Stimulated activated CD4-positive, alpha-beta T cell treated with anti-CD3 and anti-CD28 coated beads, TNF-alpha, amount 100 ng/mL, for 4 hours (primary cell): ENCODE data around the gene OASL.
A peak's percentile ranks its signal among the peaks of the same experiment; 100 is the strongest.

ENCODE experiments used
- DNase-seq, 3 experiments: peaks; one replicate each; pipeline ENCODE4 v3.0.0-alpha.2; 2020; ENCODE audit warnings: low read depth in 3 of 3

OASL gene

DNA sequence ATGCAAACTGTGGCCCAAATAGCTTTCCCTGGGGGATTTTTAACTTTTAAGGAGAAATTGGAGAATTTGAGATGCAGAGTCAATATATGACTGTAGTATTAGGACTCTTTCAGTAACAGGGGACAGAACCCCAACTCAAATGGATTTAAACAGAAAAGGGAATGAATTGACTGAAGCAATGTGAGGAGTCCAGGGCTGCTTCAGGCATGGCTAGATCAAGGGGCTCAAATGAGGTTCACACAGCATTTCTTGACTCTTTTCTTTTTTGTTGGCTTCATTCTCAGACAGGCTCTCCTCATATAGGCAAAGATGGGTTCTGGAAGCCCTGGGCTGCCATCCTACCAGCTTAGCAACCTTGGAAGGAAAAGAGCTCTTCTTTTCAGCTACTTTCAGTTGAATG lies 47.1 kb downstream of the OASL start:
- DNase-seq = no peak

DNA sequence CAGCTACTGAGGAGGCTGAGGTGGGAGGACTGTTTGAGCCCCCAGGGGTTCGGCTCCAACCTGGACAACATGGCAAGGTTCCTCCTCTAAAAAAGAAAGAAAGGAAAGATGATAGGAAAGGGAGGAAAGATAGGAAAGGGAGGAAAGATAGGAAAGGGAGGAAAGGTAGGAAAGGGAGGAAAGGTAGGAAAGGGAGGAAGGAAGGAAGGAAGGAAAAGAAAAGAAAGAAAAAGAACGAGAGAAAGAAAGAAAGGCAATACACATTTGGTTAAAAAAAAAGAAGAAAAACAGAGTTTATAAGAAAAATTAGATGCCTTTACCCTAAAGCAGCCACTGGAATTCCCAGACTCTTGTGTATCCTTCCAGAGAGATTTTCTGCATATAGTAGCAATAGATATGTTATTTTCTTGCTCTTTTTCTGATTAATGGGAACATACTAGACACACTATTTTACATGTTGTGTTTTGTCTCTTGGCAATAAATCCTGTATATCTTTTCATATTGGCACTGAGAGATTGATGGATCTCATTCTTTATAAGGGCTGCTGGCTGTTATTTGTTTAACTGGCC lies 48.5 kb downstream of the OASL start:
- no peak for DNase-seq

DNA sequence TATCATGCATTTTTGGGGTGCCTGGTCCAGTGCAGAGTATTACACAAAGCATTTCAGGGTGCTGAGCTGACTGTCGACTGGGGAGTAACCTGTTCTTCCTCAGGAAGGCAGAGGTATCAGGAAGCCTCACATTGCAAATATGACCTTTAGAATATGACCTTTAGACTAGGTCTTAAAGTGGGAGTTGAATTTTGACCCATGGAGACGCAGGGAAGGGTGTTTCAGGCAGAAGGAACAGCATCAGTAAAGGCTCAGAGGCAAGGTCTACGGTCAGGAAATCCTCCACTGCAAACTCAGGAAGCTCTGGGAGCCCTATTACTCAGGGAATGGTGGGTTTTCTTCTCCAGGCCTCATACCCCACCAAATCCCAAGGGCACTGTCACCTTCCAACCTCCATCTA lies 49.4 kb downstream of the OASL start:
- DNase-seq = no peak

DNA sequence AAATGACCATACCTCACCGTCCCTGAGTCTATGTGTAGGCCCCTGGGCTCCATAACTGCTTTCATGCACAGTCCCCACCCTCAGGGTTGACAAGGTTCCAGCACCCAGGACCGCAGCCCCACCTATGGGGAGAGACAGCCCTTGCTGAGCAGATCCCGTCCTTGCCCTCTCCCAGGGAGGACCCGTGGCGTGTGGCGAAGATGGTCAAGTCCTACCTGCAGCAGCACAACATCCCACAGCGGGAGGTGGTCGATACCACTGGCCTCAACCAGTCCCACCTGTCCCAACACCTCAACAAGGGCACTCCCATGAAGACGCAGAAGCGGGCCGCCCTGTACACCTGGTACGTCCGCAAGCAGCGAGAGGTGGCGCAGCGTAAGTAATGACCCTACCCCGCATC lies 50.4 kb downstream of the OASL start:
- DNase-seq = no peak

DNA sequence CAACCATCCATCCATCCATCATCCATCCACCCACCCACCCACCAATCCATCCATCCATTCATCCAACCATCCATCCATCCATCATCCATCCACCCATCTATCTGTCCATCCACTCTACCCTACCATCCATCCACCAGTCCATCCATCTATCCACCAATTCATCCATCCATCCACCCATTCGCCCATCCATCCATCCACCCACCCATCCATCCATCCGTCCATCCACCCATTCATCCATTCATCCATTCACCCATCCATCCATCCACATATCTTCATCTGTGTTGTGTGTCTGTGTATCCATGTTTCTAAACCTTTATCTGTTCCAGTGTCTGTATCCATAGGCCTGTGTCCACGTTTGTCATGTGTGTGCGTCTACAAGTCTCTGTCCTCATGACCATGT lies 50.8 kb downstream of the OASL start:
- no peak for DNase-seq

DNA sequence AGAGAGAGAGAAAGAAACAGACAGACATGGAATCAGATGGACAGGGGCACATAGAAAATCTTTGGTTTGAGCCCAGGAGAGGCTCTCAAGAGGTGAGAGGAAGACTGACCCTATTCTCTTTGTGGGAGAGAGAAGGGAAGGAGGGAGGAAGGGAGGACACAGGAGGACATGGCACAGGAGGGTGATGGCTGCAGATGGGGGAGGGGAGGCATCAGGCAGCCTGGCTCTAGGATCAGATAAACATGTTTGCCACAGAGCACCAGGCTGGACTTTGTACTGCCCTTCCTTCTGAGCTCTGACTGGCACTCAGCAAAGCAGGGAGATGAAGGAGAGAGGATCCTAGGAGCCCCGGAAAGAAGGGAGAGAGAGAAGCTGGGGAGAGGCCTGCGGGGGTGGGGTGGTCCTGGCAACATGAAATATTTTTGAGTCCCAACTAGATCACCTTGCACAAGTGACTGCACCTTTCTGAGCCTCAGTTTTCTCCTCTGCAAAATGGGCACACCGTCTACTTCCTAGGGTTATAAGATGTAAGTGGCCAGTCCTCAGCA lies 54.6 kb downstream of the OASL start:
- DNase-seq = no peak

DNA sequence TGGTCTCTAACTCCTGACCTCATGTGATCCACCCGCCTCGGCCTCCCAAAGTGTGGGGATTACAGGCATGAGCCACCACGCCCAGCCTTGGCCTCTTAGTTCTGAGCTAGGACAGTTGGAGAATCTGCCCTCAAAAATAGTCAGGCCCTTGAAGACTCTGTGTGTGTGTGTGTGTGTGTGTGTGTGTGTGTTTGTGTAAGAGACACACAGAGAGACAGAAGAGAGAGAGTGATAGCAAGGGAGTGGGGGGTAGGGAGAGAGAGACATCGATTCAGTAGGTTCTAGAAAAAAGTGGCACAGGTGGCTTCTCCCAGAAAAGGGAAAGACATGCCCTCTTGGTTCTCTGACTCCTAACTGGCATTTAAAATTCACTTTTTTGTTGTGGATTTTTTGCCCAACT lies 55.3 kb downstream of the OASL start:
- no peak for DNase-seq

DNA sequence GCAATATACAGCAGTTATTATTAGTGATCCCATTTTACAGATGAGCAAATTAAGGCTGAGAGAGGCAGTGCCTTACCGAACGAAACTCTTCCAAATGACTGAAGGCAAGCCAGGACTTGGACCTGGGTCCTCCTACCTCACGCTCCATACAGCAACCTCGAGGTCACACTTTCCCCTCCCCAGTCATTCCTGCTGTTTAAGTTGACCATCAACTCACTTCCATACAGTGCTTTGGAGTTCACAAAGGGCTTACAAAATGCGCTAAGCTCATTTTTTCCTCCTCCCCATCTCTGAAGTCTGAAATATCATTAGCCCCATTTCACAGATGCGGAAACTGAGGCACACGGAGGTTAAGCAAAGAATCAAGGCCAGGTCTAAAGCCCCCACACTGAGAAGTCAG lies 56.4 kb downstream of the OASL start:
- no peak for DNase-seq

DNA sequence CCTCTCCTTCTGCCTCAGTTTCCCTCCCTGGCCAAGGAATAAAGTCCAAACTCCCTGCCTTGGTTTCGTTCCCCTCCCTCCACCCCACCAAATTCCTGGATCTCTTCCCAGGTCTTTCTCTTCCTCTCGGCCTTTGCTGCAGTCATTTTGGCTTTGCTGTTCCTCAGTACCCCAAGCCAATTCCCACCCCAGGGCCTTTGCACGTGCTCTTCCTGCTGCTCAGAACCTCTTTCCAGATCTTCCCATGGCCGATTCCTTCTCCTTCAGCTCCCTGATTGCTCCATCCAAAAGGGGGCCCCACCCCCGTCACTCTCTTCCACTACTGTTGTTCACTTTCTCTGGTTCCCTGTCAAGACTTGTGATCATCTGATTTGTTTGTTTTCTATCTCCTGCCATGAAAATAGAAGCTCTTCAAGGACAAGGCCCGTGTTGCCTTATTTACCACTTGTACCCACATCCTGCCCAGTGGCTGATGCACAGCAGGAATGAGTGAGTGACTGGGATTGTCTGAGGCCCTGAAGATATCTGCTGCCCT lies 57.6 kb downstream of the OASL start:
- no peak for DNase-seq

DNA sequence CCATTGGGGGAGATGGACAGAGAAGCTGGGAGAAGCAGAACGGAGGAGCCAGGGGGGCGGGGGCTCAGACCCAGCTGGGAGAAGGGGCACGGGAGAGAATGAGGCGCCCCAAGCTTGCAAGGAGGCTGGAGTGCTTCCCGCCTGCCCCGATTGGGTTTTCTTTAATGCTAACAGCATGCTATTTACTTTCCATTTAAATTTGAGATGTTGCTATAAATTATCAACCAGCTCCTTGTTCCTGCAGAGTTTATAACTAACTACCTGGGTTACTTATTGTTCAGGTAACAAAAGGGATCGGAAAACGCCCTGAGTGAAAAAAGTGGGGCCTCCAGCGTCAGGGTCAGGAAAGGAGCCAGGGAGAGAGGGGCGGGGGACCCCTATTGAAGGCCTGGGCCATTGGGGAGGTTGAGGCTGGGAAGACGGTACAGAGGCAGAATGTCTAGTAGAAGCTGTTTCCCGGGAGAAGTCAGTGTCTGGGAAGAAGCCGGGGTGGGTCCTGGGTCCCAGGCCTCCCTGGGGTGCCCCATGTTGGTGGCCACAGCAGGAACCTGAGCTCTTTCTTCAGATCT lies 58.2 kb downstream of the OASL start:
- no peak for DNase-seq

DNA sequence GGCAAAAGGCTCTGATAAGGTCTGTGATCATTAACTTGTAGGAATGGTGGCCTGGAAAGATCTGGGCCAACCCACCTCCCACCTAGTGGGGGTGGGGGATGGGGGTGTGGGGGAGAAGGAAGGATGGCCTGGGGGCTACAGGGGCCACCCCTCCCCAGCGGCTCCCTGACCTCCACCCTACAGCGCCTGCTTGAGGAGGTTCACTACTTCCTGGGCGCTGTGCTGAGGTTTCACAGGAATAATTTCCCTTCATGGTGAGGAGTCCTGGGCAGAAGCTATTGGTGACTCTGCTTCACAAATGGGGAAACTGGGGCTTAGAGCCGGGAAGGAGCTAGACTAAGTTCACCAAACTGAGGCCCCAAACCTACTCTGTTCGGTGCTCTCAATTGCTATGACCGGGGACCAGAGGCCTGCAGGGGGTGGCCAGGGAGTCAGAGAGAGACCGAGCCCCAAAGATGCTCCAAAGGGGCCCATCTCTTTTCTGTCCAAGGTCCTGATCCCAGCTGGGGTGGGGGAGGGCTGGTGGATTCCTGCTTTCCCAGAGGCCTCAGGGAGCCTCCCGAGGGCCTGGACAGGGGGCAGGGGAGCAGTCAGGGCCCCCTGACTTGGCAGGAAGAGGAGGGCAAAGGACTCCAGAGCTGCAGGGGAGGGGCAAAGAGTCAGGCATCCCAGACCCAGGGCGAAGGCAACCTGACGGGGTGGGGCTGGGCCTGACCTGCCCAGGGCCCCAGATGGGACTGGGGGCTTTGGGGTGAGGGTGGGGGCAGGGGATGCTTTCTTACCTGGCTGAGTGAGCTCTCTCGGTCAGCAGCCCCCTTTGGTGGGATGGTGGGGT lies 59.0 kb downstream of the OASL start:
- no peak for DNase-seq

DNA sequence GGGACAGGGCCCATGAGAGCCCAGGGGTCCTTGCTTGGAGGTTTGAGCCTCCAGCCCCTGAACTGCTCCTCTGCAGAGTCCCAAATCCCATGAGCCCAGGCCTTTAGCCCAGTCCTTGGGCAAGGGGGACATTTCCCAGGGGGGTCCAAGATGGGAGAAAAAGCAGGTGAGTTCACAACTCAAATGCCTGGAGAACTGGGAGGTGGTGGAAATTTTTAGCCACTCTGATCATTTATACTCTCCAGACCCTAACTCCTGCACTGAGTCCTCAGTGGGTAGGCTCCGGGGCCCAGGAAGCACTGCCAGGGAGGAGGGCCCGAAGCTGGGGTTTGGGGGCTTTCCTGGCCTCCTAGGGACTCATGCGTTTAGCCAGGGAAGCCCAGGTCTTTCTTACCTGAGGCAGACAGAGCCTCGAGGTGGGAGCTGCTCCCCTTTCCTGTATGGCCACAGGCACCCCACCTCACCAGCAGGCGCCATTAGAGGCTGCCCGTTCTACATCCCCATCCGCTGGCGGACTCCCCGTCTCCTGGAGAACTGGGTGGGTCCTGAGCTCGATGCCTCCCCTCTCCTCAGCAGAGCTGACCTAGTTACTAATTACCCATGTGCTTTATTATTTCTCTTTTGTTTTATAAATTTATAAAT lies 59.7 kb downstream of the OASL start:
- no peak for DNase-seq

DNA sequence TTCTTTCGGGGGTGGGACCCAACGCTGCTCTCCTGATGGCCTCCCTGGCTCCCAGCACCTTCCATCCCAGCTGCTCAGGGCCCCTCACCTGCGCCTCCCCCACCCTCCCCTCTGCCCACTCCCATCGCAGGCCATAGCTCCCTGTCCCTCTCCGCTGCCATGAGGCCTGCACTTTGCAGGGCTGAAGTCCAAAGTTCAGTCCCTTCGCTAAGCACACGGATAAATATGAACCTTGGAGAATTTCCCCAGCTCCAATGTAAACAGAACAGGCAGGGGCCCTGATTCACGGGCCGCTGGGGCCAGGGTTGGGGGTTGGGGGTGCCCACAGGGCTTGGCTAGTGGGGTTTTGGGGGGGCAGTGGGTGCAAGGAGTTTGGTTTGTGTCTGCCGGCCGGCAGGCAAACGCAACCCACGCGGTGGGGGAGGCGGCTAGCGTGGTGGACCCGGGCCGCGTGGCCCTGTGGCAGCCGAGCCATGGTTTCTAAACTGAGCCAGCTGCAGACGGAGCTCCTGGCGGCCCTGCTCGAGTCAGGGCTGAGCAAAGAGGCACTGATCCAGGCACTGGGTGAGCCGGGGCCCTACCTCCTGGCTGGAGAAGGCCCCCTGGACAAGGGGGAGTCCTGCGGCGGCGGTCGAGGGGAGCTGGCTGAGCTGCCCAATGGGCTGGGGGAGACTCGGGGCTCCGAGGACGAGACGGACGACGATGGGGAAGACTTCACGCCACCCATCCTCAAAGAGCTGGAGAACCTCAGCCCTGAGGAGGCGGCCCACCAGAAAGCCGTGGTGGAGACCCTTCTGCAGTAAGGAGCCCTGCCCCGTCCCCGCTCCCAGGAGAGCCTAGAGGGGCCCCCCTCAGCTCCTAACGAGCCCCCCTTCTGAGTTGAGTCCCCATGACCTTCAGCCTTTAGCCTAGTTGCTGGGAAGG lies 60.5 kb downstream of the OASL start, which contains the start of gene HNF1A:
HNF1A (plus strand) TSS at position 248 of the 924 bp plus-strand sequence; CDS start at position 474, 226 bp downstream.
- DNase-seq = no peak

DNA sequence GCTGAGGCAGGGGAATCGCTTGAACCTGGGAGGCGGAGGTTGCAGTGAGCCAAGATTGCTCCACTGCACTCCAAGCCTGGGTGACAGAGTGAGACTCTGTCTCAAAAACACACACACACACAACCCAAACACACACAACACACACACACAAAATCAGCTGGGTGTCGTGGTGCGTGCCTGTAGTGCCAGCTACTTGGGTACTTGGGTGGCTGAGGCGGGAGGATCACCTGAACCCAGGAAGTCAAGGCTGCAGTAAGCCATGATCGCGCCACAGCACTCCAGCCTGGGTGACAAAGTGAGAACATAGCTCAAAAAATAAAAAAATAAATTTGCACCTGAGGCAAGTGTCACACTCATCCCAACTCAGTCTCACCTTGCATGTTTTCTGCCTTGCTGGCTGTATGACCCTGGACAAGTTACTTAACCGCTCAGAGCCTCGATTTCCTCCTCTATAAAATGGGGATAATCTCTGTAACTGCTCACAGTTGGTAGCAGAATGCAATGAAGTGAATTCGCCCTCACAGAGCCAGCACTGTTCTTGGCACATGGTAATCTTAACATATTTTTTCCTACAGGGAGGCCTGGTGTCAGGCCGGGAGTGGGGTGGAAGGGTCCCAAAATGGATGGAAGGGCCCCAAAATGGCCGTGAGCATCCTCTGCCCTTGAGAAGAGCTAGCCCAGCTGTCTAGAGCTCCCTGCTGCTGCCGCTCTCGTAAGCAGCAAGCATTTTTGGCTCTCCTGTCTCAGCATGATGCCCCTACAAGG lies 61.3 kb downstream of the OASL start:
- no peak for DNase-seq

DNA sequence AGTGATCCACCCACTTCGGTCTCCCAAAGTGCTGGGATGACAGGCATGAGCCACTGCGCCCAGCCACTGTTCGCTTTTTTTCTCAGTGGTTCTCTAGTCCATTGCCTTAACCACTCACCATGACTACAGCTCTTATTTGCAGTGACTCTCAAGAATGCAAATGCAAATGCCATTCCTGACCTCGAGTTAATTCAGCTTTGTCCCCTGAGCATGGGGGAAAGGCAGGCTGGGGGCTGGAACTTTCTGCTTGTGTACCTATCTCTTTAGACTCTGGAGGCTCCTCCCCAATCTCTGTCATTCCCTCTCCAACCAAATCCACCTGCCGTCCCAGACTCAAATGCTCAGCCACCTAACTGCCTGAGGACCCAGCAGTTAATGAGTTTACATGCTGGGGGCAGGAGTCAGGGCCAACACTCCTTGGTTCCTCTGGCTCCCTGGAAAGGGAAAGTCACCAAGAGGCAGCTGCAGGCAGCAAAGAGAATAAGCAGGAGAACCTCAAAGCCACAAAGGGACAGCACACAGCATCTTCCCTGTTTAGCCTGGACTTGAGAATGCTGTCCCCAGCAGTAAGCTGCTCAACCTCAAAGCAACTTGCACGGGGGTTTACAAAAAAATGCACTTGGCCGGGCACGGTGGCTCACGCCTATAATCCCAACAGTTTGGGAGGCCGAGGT lies 66.0 kb downstream of the OASL start:
- no peak for DNase-seq

DNA sequence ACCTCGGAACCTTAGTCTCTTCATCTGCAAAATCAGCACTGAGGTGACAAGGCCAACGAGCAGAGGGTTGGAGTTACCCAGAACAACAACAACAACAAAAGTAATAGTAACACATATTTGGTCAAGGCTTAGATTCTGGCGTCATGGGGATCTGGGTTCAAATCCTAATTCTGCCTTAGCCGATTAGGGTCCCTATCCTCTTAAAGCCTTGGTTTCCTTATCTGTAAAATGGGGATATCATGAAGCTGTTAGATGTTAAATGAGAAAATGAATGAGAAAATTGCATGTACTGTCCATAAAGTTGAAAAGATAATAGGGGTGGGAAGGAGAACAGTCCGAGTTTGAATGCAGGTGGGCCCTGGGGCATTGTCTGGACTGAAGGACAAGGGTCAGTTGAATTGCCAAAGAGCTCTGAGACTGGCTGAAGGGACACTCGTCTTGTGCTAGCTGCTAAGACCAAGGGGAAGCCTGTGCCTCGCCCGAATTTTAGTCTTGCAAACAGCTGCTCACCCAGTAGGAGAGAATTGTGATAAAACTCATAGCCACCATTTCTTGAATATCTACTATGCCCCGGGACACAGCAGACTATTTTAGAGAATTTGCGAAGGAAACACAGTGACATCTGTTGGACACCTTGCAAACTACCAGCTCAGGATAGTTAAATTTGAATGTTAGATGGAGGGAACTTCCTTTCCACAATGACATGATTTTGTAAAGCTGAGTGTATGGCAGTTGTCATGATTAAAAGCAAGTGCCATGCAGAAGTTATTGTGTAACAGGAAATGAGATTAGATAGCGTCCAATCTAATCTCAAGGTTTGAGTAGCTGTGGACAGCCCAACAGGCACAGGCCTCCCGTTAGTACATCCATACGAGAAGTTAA lies 67.5 kb downstream of the OASL start:
- peak in 1 of 3 experiments; percentile 13 for DNase-seq

DNA sequence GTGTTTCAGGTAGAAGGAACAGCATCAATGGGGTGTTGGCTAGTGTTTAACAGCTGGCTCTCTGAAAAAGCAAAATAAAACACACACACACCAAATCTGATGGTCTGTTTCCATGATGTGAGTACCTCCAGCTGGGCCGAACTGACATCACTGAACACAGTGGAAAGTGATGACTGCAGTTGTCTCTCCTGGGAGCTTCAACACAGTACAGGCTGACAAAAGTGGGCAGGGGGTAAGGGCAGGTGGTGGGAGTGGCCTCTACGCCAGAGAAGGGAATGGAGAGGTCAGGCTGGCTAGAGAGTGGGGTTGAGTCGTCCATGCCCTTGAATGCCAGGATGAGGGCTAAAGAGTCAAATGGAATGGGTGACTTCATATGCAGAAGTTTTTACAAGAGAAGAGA lies 68.7 kb downstream of the OASL start:
- no peak for DNase-seq
